SK-N-SH (cell line): Measurements from ENCODE around the gene DHX35.

Source experiments
- CTCF ChIP-seq: fragments of 200-600 bp; sonication (generic); IDR thresholded peaks from 2 replicates; pipeline ENCODE4 v1.6.1; 2017; ENCODE audit warnings: antibody characterized with exemption, mild to moderate bottlenecking, moderate library complexity
- TEAD4 ChIP-seq: IDR thresholded peaks from 2 replicates; pipeline ENCODE4 v1.4.0; 2012; ENCODE audit warnings: mild to moderate bottlenecking, borderline replicate concordance; ENCODE audit not compliant: insufficient read depth

- TF ChIP-seq CTCF (no peak), TEAD4 (no peak)
Observed at GRCh38 chr20:39016041-39016440, 53.9 kb downstream of the DHX35 start.
